Neural progenitor cell (in vitro differentiated cells): ENCODE results near the gene RAMP3.

Source experiments
- EZH2 ChIP-seq: fragments of 200-600 bp; sonication (generic); IDR thresholded peaks from 2 replicates; pipeline ENCODE4 v1.6.1; 2017; ENCODE audit warnings: antibody characterized with exemption, mild to moderate bottlenecking, moderate library complexity
- EZH2phosphoT487 ChIP-seq: fragments of 200-600 bp; sonication (generic); IDR thresholded peaks from 2 replicates; pipeline ENCODE4 v1.6.1; 2017; ENCODE audit warnings: antibody characterized with exemption
- TF ChIP-seq, protein P1 (sequence below): fragments of 200-600 bp; sonication (generic); IDR thresholded peaks from 2 replicates; pipeline ENCODE4 v1.5.1; 2017; ENCODE audit warnings: antibody characterized with exemption, mild to moderate bottlenecking

GRCh38 chr7:45185028-45185863 is 27.7 kb downstream of the RAMP3 start:
- TF ChIP-seq, protein P1, sequence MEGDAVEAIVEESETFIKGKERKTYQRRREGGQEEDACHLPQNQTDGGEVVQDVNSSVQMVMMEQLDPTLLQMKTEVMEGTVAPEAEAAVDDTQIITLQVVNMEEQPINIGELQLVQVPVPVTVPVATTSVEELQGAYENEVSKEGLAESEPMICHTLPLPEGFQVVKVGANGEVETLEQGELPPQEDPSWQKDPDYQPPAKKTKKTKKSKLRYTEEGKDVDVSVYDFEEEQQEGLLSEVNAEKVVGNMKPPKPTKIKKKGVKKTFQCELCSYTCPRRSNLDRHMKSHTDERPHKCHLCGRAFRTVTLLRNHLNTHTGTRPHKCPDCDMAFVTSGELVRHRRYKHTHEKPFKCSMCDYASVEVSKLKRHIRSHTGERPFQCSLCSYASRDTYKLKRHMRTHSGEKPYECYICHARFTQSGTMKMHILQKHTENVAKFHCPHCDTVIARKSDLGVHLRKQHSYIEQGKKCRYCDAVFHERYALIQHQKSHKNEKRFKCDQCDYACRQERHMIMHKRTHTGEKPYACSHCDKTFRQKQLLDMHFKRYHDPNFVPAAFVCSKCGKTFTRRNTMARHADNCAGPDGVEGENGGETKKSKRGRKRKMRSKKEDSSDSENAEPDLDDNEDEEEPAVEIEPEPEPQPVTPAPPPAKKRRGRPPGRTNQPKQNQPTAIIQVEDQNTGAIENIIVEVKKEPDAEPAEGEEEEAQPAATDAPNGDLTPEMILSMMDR: no peak
- TF ChIP-seq EZH2: no peak
- no peak for TF ChIP-seq EZH2phosphoT487
